HepG2 (cell line): ENCODE results near the gene NTMT2. TPM values are rescaled to one million over a fixed set of nuclear protein-coding genes. Genes with fewer than 3 reads are reported as not detected.

ENCODE experiments used
- ATAC-seq: fragments of 200-7000 bp; cut with Tn5 transposase; 3 replicates; pipeline ENCODE4 v1.9.1; 2020; ENCODE audit warnings: mild to moderate bottlenecking, moderate library complexity
- BruUV-seq: library from RNA; stranded (reverse); fragments of 400-500 nt; replicated peaks from 2 replicates; lab custom pipeline; 2021; lab: Mats Ljungman, UMichigan
- CTCF ChIA-PET: fragments of 300-600 bp; formaldehyde crosslinking; extraction: SDS; loops from one replicate; lab custom pipeline; 2021; ENCODE audit warnings: low total read pairs, inconsistent platforms, low intra/inter-chr PET ratio; lab: Yijun Ruan, JAX
- POLR2A ChIA-PET: fragments of 350-600 bp; sonication (Branson Sonifier 250); formaldehyde crosslinking; loops from one replicate; lab custom pipeline; 2020; ENCODE audit warnings: antibody characterized with exemption, inconsistent platforms; lab: Yijun Ruan, JAX
- DNase-seq: peaks from one replicate; pipeline ENCODE4 v3.0.0-alpha.2; 2015; ENCODE audit warnings: low spot score
- FAIRE-seq: peaks from 3 replicates; lab custom pipeline; 2011; peaks lifted over from hg19 to GRCh38; lab: Jason Lieb, UNC
- H2AFZ ChIP-seq: one replicate; pipeline ENCODE4 v1.6.1; 2011; ENCODE audit warnings: low read length, inconsistent platforms
- H3K27ac ChIP-seq: fragments of 300-600 bp; 3 replicates; pipeline ENCODE4 v1.8.0; 2011; ENCODE audit warnings: mixed run types, mild to moderate bottlenecking, mixed read lengths, low read length, inconsistent platforms; ENCODE audit not compliant: insufficient read depth; ENCODE audit errors: extremely low read length
- H3K27me3 ChIP-seq, 2 experiments: fragments of 200-600 bp in 1 of 2; 2 replicates in 1 of 2; 3 replicates in 1 of 2; pipeline versions ENCODE4 v1.6.0 to v1.8.0; 2011; ENCODE audit warnings: low read length in 2 of 2, mild to moderate bottlenecking in 2 of 2, moderate library complexity in 2 of 2, inconsistent platforms in 1 of 2; ENCODE audit not compliant: insufficient read depth in 2 of 2, control insufficient read depth in 1 of 2
- H3K36me3 ChIP-seq, 2 experiments: fragments of 200-600 bp in 1 of 2; replicated peaks in 1 of 2; 2 replicates in 1 of 2; 3 replicates in 1 of 2; pipeline versions ENCODE4 v1.5.1 to v1.8.0; 2011; ENCODE audit warnings: low read length in 2 of 2, inconsistent platforms in 1 of 2; ENCODE audit not compliant: insufficient read depth in 2 of 2, control insufficient read depth in 1 of 2
- H3K4me1 ChIP-seq: 2 replicates; pipeline ENCODE4 v1.5.1; 2012; ENCODE audit warnings: low read length, inconsistent platforms; ENCODE audit not compliant: insufficient read depth
- H3K4me2 ChIP-seq: 2 replicates; pipeline ENCODE4 v1.6.0; 2011; ENCODE audit warnings: low read depth, low read length, inconsistent platforms
- H3K4me3 ChIP-seq, 3 experiments: fragments of 200-600 bp in 1 of 3; sonication (generic), shearing (Covaris generic) in 1 of 3; replicated peaks in 1 of 3; 2 replicates each; pipeline ENCODE4 v1.5.1; 2011 to 2016; ENCODE audit warnings: low read length in 3 of 3, inconsistent platforms in 2 of 3, low read depth in 2 of 3, mild to moderate bottlenecking in 2 of 3, control low read depth in 1 of 3, mixed read lengths in 1 of 3; ENCODE audit not compliant: insufficient read depth in 1 of 3
- H3K79me2 ChIP-seq: one replicate; pipeline ENCODE4 v1.6.1; 2011; ENCODE audit warnings: low read length, inconsistent platforms; ENCODE audit not compliant: insufficient read depth
- H3K9ac ChIP-seq: 2 replicates; pipeline ENCODE4 v1.6.0; 2011; ENCODE audit warnings: mild to moderate bottlenecking, low read depth, low read length, inconsistent platforms; ENCODE audit not compliant: insufficient read depth
- H3K9me3 ChIP-seq: 2 replicates; pipeline ENCODE4 v1.5.1; 2012; ENCODE audit warnings: mild to moderate bottlenecking, low read length
- H4K20me1 ChIP-seq: 2 replicates; pipeline ENCODE4 v1.6.0; 2011; ENCODE audit warnings: inconsistent platforms, mild to moderate bottlenecking, low read length, moderate library complexity; ENCODE audit not compliant: insufficient read depth
- ATAD3A ChIP-seq: sonication (generic); formaldehyde crosslinking; IDR thresholded peaks from 2 replicates; pipeline ENCODE4 v1.4.0; 2020; ENCODE audit warnings: missing genetic modification reagents
- CREB3 ChIP-seq: sonication (generic); formaldehyde crosslinking; IDR thresholded peaks from 2 replicates; pipeline ENCODE4 v1.5.0; 2020; ENCODE audit warnings: missing genetic modification reagents
- E2F2 ChIP-seq: sonication (generic); formaldehyde crosslinking; IDR thresholded peaks from 2 replicates; pipeline ENCODE4 v1.4.0; 2020; ENCODE audit warnings: missing genetic modification reagents, borderline replicate concordance
- ELF1 ChIP-seq: sonication (generic); formaldehyde crosslinking; IDR thresholded peaks from 2 replicates; pipeline ENCODE4 v1.4.0; 2020; ENCODE audit warnings: missing genetic modification reagents
- FIP1L1 ChIP-seq: fragments of 200-400 bp; formaldehyde crosslinking; IDR thresholded peaks from 2 replicates; pipeline ENCODE4 v1.6.1; 2018; ENCODE audit warnings: low read depth, mild to moderate bottlenecking, low read length, moderate library complexity, borderline replicate concordance; ENCODE audit not compliant: insufficient read depth
- RFX3 ChIP-seq: IDR thresholded peaks from 2 replicates; pipeline ENCODE4 v1.6.1; 2016; ENCODE audit warnings: missing biosample characterization, missing genetic modification reagents
- RFXANK ChIP-seq: IDR thresholded peaks from 2 replicates; pipeline ENCODE4 v1.6.1; 2016
- SALL2 ChIP-seq: sonication (generic); formaldehyde crosslinking; IDR thresholded peaks from 2 replicates; pipeline ENCODE4 v1.8.1; 2023; ENCODE audit warnings: mild to moderate bottlenecking, missing genetic modification reagents, inconsistent platforms
- SNRNP70 ChIP-seq: fragments of 200-400 bp; formaldehyde crosslinking; IDR thresholded peaks from 2 replicates; pipeline ENCODE4 v1.6.1; 2017; ENCODE audit warnings: mild to moderate bottlenecking, low read depth, low read length, moderate library complexity
- ZNF253 ChIP-seq: sonication (generic); formaldehyde crosslinking; IDR thresholded peaks from 2 replicates; pipeline ENCODE4 v1.8.0; 2022; ENCODE audit warnings: mild to moderate bottlenecking, missing genetic modification reagents, borderline replicate concordance
- ZNF383 ChIP-seq: sonication (generic); formaldehyde crosslinking; IDR thresholded peaks from 2 replicates; pipeline ENCODE4 v1.4.0; 2020; ENCODE audit warnings: missing genetic modification reagents, mild to moderate bottlenecking, borderline replicate concordance
- WGBS: methylation state at CpG from one replicate; pipeline ENCODE4 v1.1.6; 2017; ENCODE audit warnings: low lambda C conversion rate; 5-methylcytosine and 5-hydroxymethylcytosine counted together
- in situ Hi-C: cut with HindIII; loops from 2 replicates; pipeline ENCODE4 v1.10.0; 2017; ENCODE audit warnings: low pct_unique_long_range_greater_than_20kb; ENCODE audit not compliant: extremely low pct_ligation_motif_present
- intact Hi-C: fragments of 100-400 bp; cut with micrococcal nuclease; formaldehyde crosslinking; loops from one replicate; pipeline ENCODE4 v1.10.0; 2022; ENCODE audit not compliant: unreplicated experiment
- polyA plus RNA-seq, 8 experiments: library from polyadenylated mRNA; depleted of rRNA in 3 of 8; stranded (reverse) in 7 of 8; unstranded in 1 of 8; fragments of >200 nt; fragmentation: Illumina TruSeq in 4 of 8; extraction: Trizol in 4 of 8; gene quantifications; 2 replicates each; pipeline versions ENCODE4 v1.2.1 to v1.2.3, GENCODE V29; 2011 to 2016; ENCODE audit warnings: low read depth in 4 of 8, missing spikeins in 1 of 8, mixed read lengths in 1 of 8; ENCODE audit not compliant: insufficient read depth in 1 of 8
- total RNA-seq, 5 experiments: library from RNA; depleted of rRNA; stranded (reverse); fragments of >200 nt; fragmentation: Illumina TruSeq; extraction: Trizol; gene quantifications; 2 replicates each; pipeline ENCODE4 v1.2.3, GENCODE V29; 2016; ENCODE audit warnings: low read depth in 1 of 5
- TF ChIP-seq, protein P1 (sequence below): IDR thresholded peaks from 2 replicates; pipeline ENCODE4 v1.6.1; 2018; ENCODE audit warnings: missing genetic modification reagents
- TF ChIP-seq, protein P2 (sequence below): IDR thresholded peaks from 2 replicates; pipeline ENCODE4 v1.6.1; 2016
- TF ChIP-seq, protein P3 (sequence below): IDR thresholded peaks from 2 replicates; pipeline ENCODE4 v1.6.1; 2016; ENCODE audit warnings: mild to moderate bottlenecking

NTMT2 gene
- total and polyA plus RNA-seq, 2 of the 13 experiments (the other 11 are each of a cell fraction or from before 2014, with no cell fraction given) = not detected

DNA sequence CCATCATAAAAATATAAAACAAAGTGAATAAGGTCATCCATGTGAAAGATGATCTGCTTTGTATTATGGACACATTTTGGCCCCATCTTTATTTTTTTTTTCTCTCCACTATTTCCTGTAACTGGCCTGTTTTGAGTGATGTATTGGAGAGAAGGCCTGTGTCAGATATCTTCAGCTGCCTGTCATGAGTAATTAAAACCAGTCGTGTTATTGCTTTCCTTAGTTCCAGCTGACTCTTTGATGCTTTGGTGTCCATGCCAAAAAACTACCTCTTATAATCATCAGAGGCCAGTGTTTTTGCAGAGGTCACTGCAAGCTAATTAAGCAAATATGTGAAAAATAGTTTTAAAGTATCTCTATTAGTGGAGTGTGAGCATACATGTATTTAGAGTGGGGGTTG lies 29.7 kb downstream of the NTMT2 start:
- in situ Hi-C loops = no loop called here

More for the DNA sequence above, 29.7 kb downstream of the NTMT2 start:
- no TSS peak for BruUV-seq
- H3K27ac ChIP-seq = no peak overlapping the region
- H3K27me3 ChIP-seq = no peaks in the 10 kb centered on the region
- no peaks in the 10 kb centered on the region for H3K4me1 ChIP-seq
- ATAC-seq = no peak
- 0% methylated on average over 1 of the region's 1 CpG for WGBS
- no peak overlapping the region for H3K9ac ChIP-seq
- DNase-seq = no peak
- no peaks in the 10 kb centered on the region for H3K36me3 ChIP-seq
- H2AFZ ChIP-seq = no peak overlapping the region
- no peak for FAIRE-seq
- H4K20me1 ChIP-seq = no peaks in the 10 kb centered on the region
- CTCF ChIA-PET = no interaction called here
- POLR2A ChIA-PET = no interaction called here
- no peak overlapping the region for H3K4me2 ChIP-seq
- H3K4me3 ChIP-seq = no peak overlapping the region
- no peaks in the 10 kb centered on the region for H3K9me3 ChIP-seq
- intact Hi-C loops = no loop called here
- no peaks in the 10 kb centered on the region for H3K79me2 ChIP-seq
- TF ChIP-seq, protein P1, sequence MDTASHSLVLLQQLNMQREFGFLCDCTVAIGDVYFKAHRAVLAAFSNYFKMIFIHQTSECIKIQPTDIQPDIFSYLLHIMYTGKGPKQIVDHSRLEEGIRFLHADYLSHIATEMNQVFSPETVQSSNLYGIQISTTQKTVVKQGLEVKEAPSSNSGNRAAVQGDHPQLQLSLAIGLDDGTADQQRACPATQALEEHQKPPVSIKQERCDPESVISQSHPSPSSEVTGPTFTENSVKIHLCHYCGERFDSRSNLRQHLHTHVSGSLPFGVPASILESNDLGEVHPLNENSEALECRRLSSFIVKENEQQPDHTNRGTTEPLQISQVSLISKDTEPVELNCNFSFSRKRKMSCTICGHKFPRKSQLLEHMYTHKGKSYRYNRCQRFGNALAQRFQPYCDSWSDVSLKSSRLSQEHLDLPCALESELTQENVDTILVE (CRISPR knock-in tag) = no peak
- TF ChIP-seq SNRNP70 (no peak), RFX3 (CRISPR knock-in tag) (no peak), FIP1L1 (no peak), ELF1 (CRISPR knock-in tag) (no peak), ZNF253 (CRISPR knock-in tag) (no peak), SALL2 (no peak), E2F2 (CRISPR knock-in tag) (no peak), ATAD3A (CRISPR knock-in tag) (no peak), RFXANK (no peak), ZNF383 (CRISPR knock-in tag) (no peak), CREB3 (CRISPR knock-in tag) (no peak)
- TF ChIP-seq, protein P2, sequence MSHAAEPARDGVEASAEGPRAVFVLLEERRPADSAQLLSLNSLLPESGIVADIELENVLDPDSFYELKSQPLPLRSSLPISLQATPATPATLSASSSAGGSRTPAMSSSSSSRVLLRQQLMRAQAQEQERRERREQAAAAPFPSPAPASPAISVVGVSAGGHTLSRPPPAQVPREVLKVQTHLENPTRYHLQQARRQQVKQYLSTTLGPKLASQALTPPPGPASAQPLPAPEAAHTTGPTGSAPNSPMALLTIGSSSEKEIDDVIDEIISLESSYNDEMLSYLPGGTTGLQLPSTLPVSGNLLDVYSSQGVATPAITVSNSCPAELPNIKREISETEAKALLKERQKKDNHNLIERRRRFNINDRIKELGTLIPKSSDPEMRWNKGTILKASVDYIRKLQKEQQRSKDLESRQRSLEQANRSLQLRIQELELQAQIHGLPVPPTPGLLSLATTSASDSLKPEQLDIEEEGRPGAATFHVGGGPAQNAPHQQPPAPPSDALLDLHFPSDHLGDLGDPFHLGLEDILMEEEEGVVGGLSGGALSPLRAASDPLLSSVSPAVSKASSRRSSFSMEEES = no peak
- TF ChIP-seq, protein P3, sequence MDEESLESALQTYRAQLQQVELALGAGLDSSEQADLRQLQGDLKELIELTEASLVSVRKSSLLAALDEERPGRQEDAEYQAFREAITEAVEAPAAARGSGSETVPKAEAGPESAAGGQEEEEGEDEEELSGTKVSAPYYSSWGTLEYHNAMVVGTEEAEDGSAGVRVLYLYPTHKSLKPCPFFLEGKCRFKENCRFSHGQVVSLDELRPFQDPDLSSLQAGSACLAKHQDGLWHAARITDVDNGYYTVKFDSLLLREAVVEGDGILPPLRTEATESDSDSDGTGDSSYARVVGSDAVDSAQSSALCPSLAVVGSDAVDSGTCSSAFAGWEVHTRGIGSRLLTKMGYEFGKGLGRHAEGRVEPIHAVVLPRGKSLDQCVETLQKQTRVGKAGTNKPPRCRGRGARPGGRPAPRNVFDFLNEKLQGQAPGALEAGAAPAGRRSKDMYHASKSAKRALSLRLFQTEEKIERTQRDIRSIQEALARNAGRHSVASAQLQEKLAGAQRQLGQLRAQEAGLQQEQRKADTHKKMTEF (CRISPR knock-in tag) = no peak
